AG04450 (cell line): Measurements from ENCODE around the gene WWP2. TPM values are rescaled to one million over a fixed set of nuclear protein-coding genes. Genes with fewer than 3 reads are reported as not detected.

Experiments
- CTCF ChIA-PET: fragments of 300-600, 350-600 bp; formaldehyde crosslinking; extraction: SDS; loops from one replicate; lab custom pipeline; 2022; ENCODE audit warnings: antibody characterized with exemption, inconsistent platforms; lab: Charles Lee
- POLR2A ChIA-PET: fragments of 350-600 bp; formaldehyde crosslinking; extraction: SDS; loops from one replicate; lab custom pipeline; 2021; ENCODE audit warnings: antibody characterized with exemption, inconsistent platforms; lab: Yijun Ruan, JAX
- DNase-seq: peaks from one replicate; pipeline ENCODE4 v3.0.0-alpha.2; 2011; ENCODE audit warnings: low read depth, low spot score
- H3K27ac ChIP-seq: one replicate; pipeline ENCODE4 v1.5.1; 2012; ENCODE audit warnings: low read depth, low read length, control low read depth
- H3K27me3 ChIP-seq: one replicate; pipeline ENCODE4 v1.6.0; 2012; ENCODE audit warnings: low read length; ENCODE audit not compliant: control insufficient read depth, insufficient read depth
- H3K4me3 ChIP-seq: 2 replicates; pipeline ENCODE4 v1.5.1; 2011; ENCODE audit warnings: mild to moderate bottlenecking, low read depth, low read length, control low read depth
- H3K9me3 ChIP-seq: 2 replicates; pipeline ENCODE4 v1.5.1; 2012; ENCODE audit warnings: low read length; ENCODE audit not compliant: control insufficient read depth, insufficient read depth
- CTCF ChIP-seq: IDR thresholded peaks from 2 replicates; pipeline ENCODE4 v1.5.1; 2011; ENCODE audit warnings: low read depth, low read length, control low read depth, inconsistent platforms
- polyA plus RNA-seq: library from polyadenylated mRNA; depleted of rRNA; stranded (reverse); fragments of >200 nt; gene quantifications from 2 replicates; pipeline ENCODE4 v1.2.3, GENCODE V29; 2011

The WWP2 gene
- polyA plus RNA-seq, 1 experiment, result 13.4 TPM

- H3K27me3 ChIP-seq, result no peaks in the 10 kb centered on the region
- ChIA-PET CTCF (interaction anchor here (1.5 kb wide), 1 partner anchor 19 kb away, joined by 4 read pairs; the partner anchor contains the start of gene NOB1), POLR2A (no interaction called here)
Measured at GRCh38 chr16:69773260-69773947, 11.3 kb downstream of the WWP2 start.

GRCh38 chr16:69775563-69775962 is 13.4 kb downstream of the WWP2 start:
- POLR2A ChIA-PET, result no interaction called here
- CTCF ChIA-PET, result no interaction called here

More at GRCh38 chr16:69773260-69773947, 11.3 kb downstream of the WWP2 start:
- TF ChIP-seq CTCF, result no peak
- no peak overlapping the region for H3K27ac ChIP-seq
- H3K9me3 ChIP-seq, result no peaks in the 10 kb centered on the region
- DNase-seq, result no peak
- no peak overlapping the region for H3K4me3 ChIP-seq

GRCh38 chr16:69779724-69780123 is 17.6 kb downstream of the WWP2 start:
- H3K4me3 ChIP-seq, result no peak overlapping the region
- ChIA-PET CTCF (interaction anchor here (0.7 kb wide), 1 partner anchor 52 kb away, joined by 6 read pairs; no protein-coding TSS in a partner anchor), POLR2A (no interaction called here)
- no peak for TF ChIP-seq CTCF
- H3K27me3 ChIP-seq, result no peaks in the 10 kb centered on the region
- H3K27ac ChIP-seq, result no peak overlapping the region
- no peak for DNase-seq
- H3K9me3 ChIP-seq, result no peaks in the 10 kb centered on the region

More at GRCh38 chr16:69775563-69775962, 13.4 kb downstream of the WWP2 start:
- Histone ChIP-seq H3K27ac (no peak overlapping the region), H3K9me3 (no peaks in the 10 kb centered on the region), H3K27me3 (no peaks in the 10 kb centered on the region), H3K4me3 (no peak overlapping the region)
- no peak for DNase-seq
- TF ChIP-seq CTCF, result no peak

- no peak for TF ChIP-seq CTCF
- DNase-seq, result no peak
- Histone ChIP-seq H3K27me3 (no peaks in the 10 kb centered on the region), H3K27ac (no peak overlapping the region), H3K4me3 (no peak overlapping the region), H3K9me3 (no peaks in the 10 kb centered on the region)
- ChIA-PET POLR2A (no interaction called here), CTCF (no interaction called here)
Measured at GRCh38 chr16:69781118-69781517, 19.0 kb downstream of the WWP2 start.

GRCh38 chr16:69784586-69784985 is 22.5 kb downstream of the WWP2 start:
- H3K4me3 ChIP-seq, result no peak overlapping the region
- no peak for TF ChIP-seq CTCF

More at GRCh38 chr16:69784586-69784985, 22.5 kb downstream of the WWP2 start:
- POLR2A ChIA-PET, result no interaction called here
- no peak for DNase-seq
- Histone ChIP-seq H3K27ac (no peak overlapping the region), H3K9me3 (no peaks in the 10 kb centered on the region), H3K27me3 (no peaks in the 10 kb centered on the region)
- CTCF ChIA-PET, result interaction anchor here (0.7 to 1.0 kb wide), 3 partner anchors 22 to 146 kb away, joined by 3 to 4 read pairs (median 3); partner anchors contain the start of gene NOB1
